DOHH2 (cell line): ENCODE data around the gene TMEM217.
"Not testable (repeated sequence)": the region's sequence is repeated elsewhere in the genome, so short reads cannot be mapped to it uniquely, and the experiment has no call there.

Source experiments
- H3F3A ChIP-seq: fragments of 200-600 bp; sonication (generic), shearing (Covaris generic); 2 replicates; pipeline ENCODE4 v1.6.0; 2016; ENCODE audit warnings: antibody characterized with exemption, mild to moderate bottlenecking; ENCODE audit not compliant: control insufficient read depth, insufficient read depth
- H3K27ac ChIP-seq: fragments of 200-600 bp; sonication (generic); 2 replicates; pipeline ENCODE4 v1.5.1; 2014; ENCODE audit warnings: low read depth, mild to moderate bottlenecking, low read length, moderate library complexity
- H3K27me3 ChIP-seq: fragments of 200-600 bp; sonication (generic); 2 replicates; pipeline ENCODE4 v1.6.1; 2014; ENCODE audit warnings: mild to moderate bottlenecking, low read length, mixed read lengths; ENCODE audit not compliant: control insufficient read depth
- H3K36me3 ChIP-seq: fragments of 200-600 bp; sonication (generic); 2 replicates; pipeline ENCODE4 v1.6.1; 2014; ENCODE audit warnings: mild to moderate bottlenecking, low read length, moderate library complexity, mixed read lengths; ENCODE audit not compliant: control insufficient read depth
- H3K4me1 ChIP-seq: fragments of 200-600 bp; sonication (generic); 2 replicates; pipeline ENCODE4 v1.6.1; 2014; ENCODE audit warnings: mild to moderate bottlenecking, low read length, mixed read lengths; ENCODE audit not compliant: control insufficient read depth
- H3K4me2 ChIP-seq: fragments of 200-600 bp; sonication (generic); 2 replicates; pipeline ENCODE4 v1.6.0; 2014; ENCODE audit warnings: mild to moderate bottlenecking, low read length, moderate library complexity
- H3K4me3 ChIP-seq: fragments of 200-600 bp; sonication (generic); 2 replicates; pipeline ENCODE4 v1.5.1; 2014; ENCODE audit warnings: mild to moderate bottlenecking, low read length, mixed read lengths
- H3K79me2 ChIP-seq: fragments of 200-600 bp; sonication (generic); 2 replicates; pipeline ENCODE4 v1.6.1; 2014; ENCODE audit warnings: mild to moderate bottlenecking, low read length, mixed read lengths; ENCODE audit not compliant: control insufficient read depth
- H3K9me2 ChIP-seq: fragments of 200-600 bp; sonication (generic); replicated peaks from 2 replicates; pipeline ENCODE4 v1.6.1; 2014; ENCODE audit warnings: mild to moderate bottlenecking, low read length, mixed read lengths; ENCODE audit not compliant: control insufficient read depth
- H3K9me3 ChIP-seq: fragments of 200-600 bp; sonication (generic); 2 replicates; pipeline ENCODE4 v1.6.1; 2014; ENCODE audit warnings: antibody characterized with exemption, low read length, mixed read lengths; ENCODE audit not compliant: control insufficient read depth, insufficient read depth
- H4K20me1 ChIP-seq: fragments of 200-600 bp; sonication (generic); 2 replicates; pipeline ENCODE4 v1.6.0; 2014; ENCODE audit warnings: low read depth, mild to moderate bottlenecking, antibody characterized with exemption, low read length, moderate library complexity; ENCODE audit not compliant: control insufficient read depth, insufficient read depth
- EZH2phosphoT487 ChIP-seq: fragments of 200-600 bp; sonication (generic); IDR thresholded peaks from 2 replicates; pipeline ENCODE4 v1.6.1; 2017; ENCODE audit warnings: borderline replicate concordance, mild to moderate bottlenecking, antibody characterized with exemption, low read length, moderate library complexity, mixed read lengths
- TF ChIP-seq, protein P1 (sequence below): fragments of 200-600 bp; sonication (generic); IDR thresholded peaks from one replicate; pipeline ENCODE4 v1.5.1; 2014; ENCODE audit warnings: antibody characterized with exemption, mild to moderate bottlenecking, low read depth, low read length; ENCODE audit not compliant: poor library complexity, severe bottlenecking

The TMEM217 gene

DNA sequence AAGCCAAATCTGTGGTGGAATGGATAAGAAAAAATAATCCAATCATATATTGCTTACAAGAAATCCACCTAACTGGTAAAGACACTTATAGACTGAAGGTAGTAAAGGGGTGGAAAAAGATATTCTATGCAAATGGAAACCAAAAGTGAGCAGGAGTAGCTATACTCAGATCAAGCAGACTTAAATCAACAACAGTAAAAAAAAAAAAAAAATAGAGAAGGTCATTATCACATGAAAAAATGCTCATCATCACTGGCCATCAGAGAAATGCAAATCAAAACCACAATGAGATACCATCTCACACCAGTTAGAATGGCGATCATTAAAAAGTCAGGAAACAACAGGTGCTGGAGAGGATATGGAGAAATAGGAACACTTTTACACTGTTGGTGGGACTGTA, 63.1 kb downstream of the TMEM217 start:
- H3K27ac ChIP-seq, H3K9me3 ChIP-seq, H3K9me2 ChIP-seq, H3K4me3 ChIP-seq, H3K4me2 ChIP-seq, H3K4me1 ChIP-seq, H3K27me3 ChIP-seq, H3K79me2 ChIP-seq, H3F3A ChIP-seq, H3K36me3 ChIP-seq, H4K20me1 ChIP-seq: not testable (repeated sequence)

DNA sequence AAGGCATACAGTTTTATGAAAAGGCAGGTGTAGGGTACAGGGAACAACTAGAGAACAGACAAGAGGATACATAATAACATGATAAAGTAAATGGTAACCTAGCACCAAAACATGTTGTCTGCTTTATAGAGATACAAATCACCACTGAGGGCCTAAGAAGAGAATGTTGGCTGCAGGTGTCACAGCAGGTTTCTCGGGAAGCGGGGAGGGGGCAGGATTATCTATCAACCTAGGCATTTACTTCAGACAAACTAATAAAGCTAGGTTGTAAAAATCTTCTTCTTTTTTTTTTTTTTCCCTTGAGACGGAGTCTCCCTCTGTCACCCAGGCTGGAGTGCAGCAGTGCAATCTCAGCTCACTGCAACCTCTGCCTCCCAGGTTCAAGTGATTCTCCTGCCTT, 65.3 kb downstream of the TMEM217 start:
- no peaks in the 10 kb centered on the region for H3K4me1 ChIP-seq
- no peaks in the 10 kb centered on the region for H3K79me2 ChIP-seq
- H3K9me3 ChIP-seq: no peaks in the 10 kb centered on the region
- TF ChIP-seq, protein P1, sequence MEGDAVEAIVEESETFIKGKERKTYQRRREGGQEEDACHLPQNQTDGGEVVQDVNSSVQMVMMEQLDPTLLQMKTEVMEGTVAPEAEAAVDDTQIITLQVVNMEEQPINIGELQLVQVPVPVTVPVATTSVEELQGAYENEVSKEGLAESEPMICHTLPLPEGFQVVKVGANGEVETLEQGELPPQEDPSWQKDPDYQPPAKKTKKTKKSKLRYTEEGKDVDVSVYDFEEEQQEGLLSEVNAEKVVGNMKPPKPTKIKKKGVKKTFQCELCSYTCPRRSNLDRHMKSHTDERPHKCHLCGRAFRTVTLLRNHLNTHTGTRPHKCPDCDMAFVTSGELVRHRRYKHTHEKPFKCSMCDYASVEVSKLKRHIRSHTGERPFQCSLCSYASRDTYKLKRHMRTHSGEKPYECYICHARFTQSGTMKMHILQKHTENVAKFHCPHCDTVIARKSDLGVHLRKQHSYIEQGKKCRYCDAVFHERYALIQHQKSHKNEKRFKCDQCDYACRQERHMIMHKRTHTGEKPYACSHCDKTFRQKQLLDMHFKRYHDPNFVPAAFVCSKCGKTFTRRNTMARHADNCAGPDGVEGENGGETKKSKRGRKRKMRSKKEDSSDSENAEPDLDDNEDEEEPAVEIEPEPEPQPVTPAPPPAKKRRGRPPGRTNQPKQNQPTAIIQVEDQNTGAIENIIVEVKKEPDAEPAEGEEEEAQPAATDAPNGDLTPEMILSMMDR: no peak
- TF ChIP-seq EZH2phosphoT487: no peak
- H3K27me3 ChIP-seq: no peaks in the 10 kb centered on the region
- H3K4me2 ChIP-seq: no peak overlapping the region
- H3K4me3 ChIP-seq: no peak overlapping the region
- H3K36me3 ChIP-seq: no peaks in the 10 kb centered on the region
- H4K20me1 ChIP-seq: no peaks in the 10 kb centered on the region
- no peaks in the 10 kb centered on the region for H3F3A ChIP-seq
- no peaks in the 10 kb centered on the region for H3K9me2 ChIP-seq
- no peak overlapping the region for H3K27ac ChIP-seq

- Histone ChIP-seq H3K79me2 (no peaks in the 10 kb centered on the region), H3K27ac (no peak overlapping the region), H3K4me1 (no peaks in the 10 kb centered on the region), H3K4me2 (no peak overlapping the region), H3K36me3 (no peaks in the 10 kb centered on the region), H3K9me2 (no peaks in the 10 kb centered on the region), H4K20me1 (no peaks in the 10 kb centered on the region), H3K9me3 (no peaks in the 10 kb centered on the region), H3F3A (no peaks in the 10 kb centered on the region), H3K4me3 (no peak overlapping the region), H3K27me3 (no peaks in the 10 kb centered on the region)
- TF ChIP-seq EZH2phosphoT487: no peak
- TF ChIP-seq, protein P1: no peak
These were observed 67.8 kb downstream of the TMEM217 start for GRCh38 chr6:37190159-37190535.

- TF ChIP-seq, protein P1: no peak
- no peak for TF ChIP-seq EZH2phosphoT487
- Histone ChIP-seq H4K20me1 (no peaks in the 10 kb centered on the region), H3K9me3 (no peaks in the 10 kb centered on the region), H3K9me2 (no peaks in the 10 kb centered on the region), H3K79me2 (no peaks in the 10 kb centered on the region), H3K36me3 (no peaks in the 10 kb centered on the region), H3K27me3 (no peaks in the 10 kb centered on the region), H3K4me2 (no peak overlapping the region), H3F3A (no peaks in the 10 kb centered on the region), H3K4me1 (no peaks in the 10 kb centered on the region), H3K27ac (no peak overlapping the region), H3K4me3 (no peak overlapping the region)
These were observed 68.9 kb downstream of the TMEM217 start for GRCh38 chr6:37188962-37189510.
